OCI-LY1 (cell line): ENCODE results near the gene SSBP3.

Experiments used
- EZH2 ChIP-seq: fragments of 200-600 bp; sonication (generic), shearing (Covaris generic); IDR thresholded peaks from 2 replicates; pipeline ENCODE4 v1.8.0; 2017; ENCODE audit warnings: borderline replicate concordance, mixed run types, mild to moderate bottlenecking, antibody characterized with exemption, low read length, moderate library complexity, mixed read lengths
- TF ChIP-seq, protein P1 (sequence below): fragments of 200-600 bp; sonication (generic), shearing (Covaris generic); IDR thresholded peaks from 2 replicates; pipeline ENCODE4 v1.5.1; 2017; ENCODE audit warnings: mild to moderate bottlenecking, antibody characterized with exemption, low read length, moderate library complexity, mixed read lengths

GRCh38 chr1:54274881-54275280 lies 131.3 kb downstream of the SSBP3 start:
- TF ChIP-seq, protein P1, sequence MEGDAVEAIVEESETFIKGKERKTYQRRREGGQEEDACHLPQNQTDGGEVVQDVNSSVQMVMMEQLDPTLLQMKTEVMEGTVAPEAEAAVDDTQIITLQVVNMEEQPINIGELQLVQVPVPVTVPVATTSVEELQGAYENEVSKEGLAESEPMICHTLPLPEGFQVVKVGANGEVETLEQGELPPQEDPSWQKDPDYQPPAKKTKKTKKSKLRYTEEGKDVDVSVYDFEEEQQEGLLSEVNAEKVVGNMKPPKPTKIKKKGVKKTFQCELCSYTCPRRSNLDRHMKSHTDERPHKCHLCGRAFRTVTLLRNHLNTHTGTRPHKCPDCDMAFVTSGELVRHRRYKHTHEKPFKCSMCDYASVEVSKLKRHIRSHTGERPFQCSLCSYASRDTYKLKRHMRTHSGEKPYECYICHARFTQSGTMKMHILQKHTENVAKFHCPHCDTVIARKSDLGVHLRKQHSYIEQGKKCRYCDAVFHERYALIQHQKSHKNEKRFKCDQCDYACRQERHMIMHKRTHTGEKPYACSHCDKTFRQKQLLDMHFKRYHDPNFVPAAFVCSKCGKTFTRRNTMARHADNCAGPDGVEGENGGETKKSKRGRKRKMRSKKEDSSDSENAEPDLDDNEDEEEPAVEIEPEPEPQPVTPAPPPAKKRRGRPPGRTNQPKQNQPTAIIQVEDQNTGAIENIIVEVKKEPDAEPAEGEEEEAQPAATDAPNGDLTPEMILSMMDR: no peak
- TF ChIP-seq EZH2: no peak
